K562 (cell line): ENCODE measurements around the gene SMG9. TPM values are rescaled to one million over a fixed set of nuclear protein-coding genes. Genes with fewer than 3 reads are reported as not detected.

Experiments
- ATAC-seq: fragments of 200-7000 bp; cut with Tn5 transposase; 3 replicates; pipeline ENCODE4 v1.9.1; 2020; ENCODE audit warnings: moderate library complexity
- BruUV-seq: library from RNA; stranded (reverse); fragments of 400-500 nt; replicated peaks from 2 replicates; lab custom pipeline; 2021; lab: Mats Ljungman, UMichigan
- CTCF ChIA-PET: fragments of 300-600 bp; formaldehyde crosslinking; extraction: SDS; loops from one replicate; lab custom pipeline; 2021; ENCODE audit warnings: low intra/inter-chr PET ratio; lab: Yijun Ruan, JAX
- POLR2A ChIA-PET: fragments of 300-600, 350-650 bp; sonication (Branson Sonifier 250); formaldehyde crosslinking; extraction: SDS; loops from one replicate; lab custom pipeline; 2021; ENCODE audit warnings: antibody characterized with exemption, inconsistent platforms; lab: Yijun Ruan, JAX
- DNase-seq, 4 experiments: peaks; one replicate each; pipeline versions ENCODE4 v3.0.0 to v3.0.0-alpha.2; 2011 to 2018; ENCODE audit warnings: low spot score in 3 of 4, mixed read lengths in 3 of 4; ENCODE audit errors: extremely low read depth in 1 of 4
- FAIRE-seq: peaks from 2 replicates; lab custom pipeline; 2011; peaks lifted over from hg19 to GRCh38; lab: Jason Lieb, UNC
- H2AFZ ChIP-seq: 2 replicates; pipeline ENCODE4 v1.6.0; 2011; ENCODE audit warnings: low read depth, low read length, control low read depth, inconsistent platforms
- H3K27ac ChIP-seq: fragments of 200-600 bp; 3 replicates; pipeline ENCODE4 v1.8.0; 2011; ENCODE audit warnings: low read depth, mild to moderate bottlenecking, control low read depth, inconsistent platforms, low read length, moderate library complexity, mixed read lengths; ENCODE audit errors: extremely low read depth
- H3K27me3 ChIP-seq, 2 experiments: fragments of 300-600 bp in 1 of 2; 2 replicates in 1 of 2; 3 replicates in 1 of 2; pipeline versions ENCODE4 v1.6.0 to v1.8.0; 2011; ENCODE audit warnings: inconsistent platforms in 2 of 2, low read length in 2 of 2, mild to moderate bottlenecking in 1 of 2, mixed read lengths in 1 of 2, moderate library complexity in 1 of 2; ENCODE audit not compliant: control insufficient read depth in 2 of 2, insufficient read depth in 2 of 2
- H3K36me3 ChIP-seq: fragments of 300-600 bp; 3 replicates; pipeline ENCODE4 v1.8.0; 2011; ENCODE audit warnings: mild to moderate bottlenecking, low read length, inconsistent platforms; ENCODE audit not compliant: control insufficient read depth, insufficient read depth
- H3K4me1 ChIP-seq, 2 experiments: fragments of 200-600 bp in 1 of 2; replicated peaks in 1 of 2; 2 replicates in 1 of 2; 3 replicates in 1 of 2; pipeline versions ENCODE4 v1.5.1 to v1.8.0; 2011; ENCODE audit warnings: inconsistent platforms in 2 of 2, low read length in 2 of 2, mild to moderate bottlenecking in 1 of 2, mixed read lengths in 1 of 2, moderate library complexity in 1 of 2; ENCODE audit not compliant: control insufficient read depth in 2 of 2, insufficient read depth in 2 of 2
- H3K4me2 ChIP-seq: 2 replicates; pipeline ENCODE4 v1.6.1; 2011; ENCODE audit warnings: low read length, control low read depth, inconsistent platforms, mixed read lengths; ENCODE audit not compliant: insufficient read depth
- H3K4me3 ChIP-seq: fragments of 200-600 bp; sonication (generic), shearing (Covaris generic); 2 replicates; pipeline ENCODE4 v1.5.1; 2016; ENCODE audit warnings: control low read depth, inconsistent platforms
- H3K79me2 ChIP-seq: fragments of 200-600 bp; 3 replicates; pipeline ENCODE4 v1.8.0; 2011; ENCODE audit warnings: low read length, inconsistent platforms; ENCODE audit not compliant: control insufficient read depth, insufficient read depth
- H3K9ac ChIP-seq, 2 experiments: 2 replicates each; pipeline versions ENCODE4 v1.6.0 to v1.6.1; 2011; ENCODE audit warnings: low read depth in 2 of 2, low read length in 2 of 2, control low read depth in 1 of 2, inconsistent platforms in 1 of 2, mild to moderate bottlenecking in 1 of 2, mixed read lengths in 1 of 2; ENCODE audit not compliant: insufficient read depth in 1 of 2
- H3K9me1 ChIP-seq: one replicate; pipeline ENCODE4 v1.6.0; 2011; ENCODE audit warnings: inconsistent platforms, mild to moderate bottlenecking, low read length, moderate library complexity; ENCODE audit not compliant: control insufficient read depth, insufficient read depth
- H3K9me3 ChIP-seq: replicated peaks from 2 replicates; pipeline ENCODE4 v1.5.1; 2011; ENCODE audit warnings: low read depth, low read length, inconsistent platforms; ENCODE audit not compliant: control insufficient read depth, insufficient read depth
- H4K20me1 ChIP-seq: replicated peaks from 2 replicates; pipeline ENCODE4 v1.6.1; 2011; ENCODE audit warnings: low read length, inconsistent platforms, mixed read lengths; ENCODE audit not compliant: control insufficient read depth, insufficient read depth
- CAMTA2 ChIP-seq: fragments of 250-450 bp; sonication (Bioruptor Pico); conservative IDR thresholded peaks from 2 replicates; pipeline ENCODE4 v1.5.1; 2022
- FOXA1 ChIP-seq: fragments of 450-650 bp; IDR thresholded peaks from 2 replicates; pipeline ENCODE4 v1.6.1; 2016; ENCODE audit warnings: mild to moderate bottlenecking, borderline replicate concordance
- HNRNPK ChIP-seq: fragments of 200-400 bp; formaldehyde crosslinking; IDR thresholded peaks from one replicate; pipeline ENCODE4 v1.6.1; 2018; ENCODE audit warnings: mild to moderate bottlenecking, low read depth, low read length; ENCODE audit not compliant: poor library complexity, severe bottlenecking
- MAFG ChIP-seq: fragments of 450-650 bp; conservative IDR thresholded peaks from 2 replicates; pipeline ENCODE4 v1.6.1; 2016; ENCODE audit warnings: missing genetic modification characterization, missing compliant biosample characterization
- MAFK ChIP-seq: IDR thresholded peaks from 2 replicates; pipeline ENCODE4 v1.6.1; 2011; ENCODE audit warnings: low read length, improper control_type of control experiment
- MAZ ChIP-seq, 2 experiments: fragments of 450-650 bp in 1 of 2; sonication (generic) in 1 of 2; formaldehyde crosslinking; IDR thresholded peaks in 1 of 2; conservative IDR thresholded peaks in 1 of 2; 2 replicates each; pipeline versions ENCODE4 v1.4.0 to v1.5.0; 2020; ENCODE audit warnings: mild to moderate bottlenecking in 1 of 2, missing genetic modification reagents in 1 of 2
- PRMT5 ChIP-seq: sonication (generic); formaldehyde crosslinking; IDR thresholded peaks from 2 replicates; pipeline ENCODE4 v1.5.0; 2020; ENCODE audit warnings: missing genetic modification reagents
- PURB ChIP-seq: sonication (generic); formaldehyde crosslinking; IDR thresholded peaks from 2 replicates; pipeline ENCODE4 v1.9.0; 2021; ENCODE audit warnings: low read depth, mild to moderate bottlenecking, missing genetic modification reagents
- STAT5A ChIP-seq: IDR thresholded peaks from 2 replicates; pipeline ENCODE4 v1.6.1; 2012; ENCODE audit warnings: low read length, inconsistent platforms, borderline replicate concordance
- ZFP36 ChIP-seq: fragments of 150-350 bp; IDR thresholded peaks from 2 replicates; pipeline ENCODE4 v1.6.1; 2018; ENCODE audit warnings: low read length, low read depth; ENCODE audit not compliant: partially characterized antibody
- ZNF316 ChIP-seq: fragments of 450-650 bp; IDR thresholded peaks from 2 replicates; pipeline ENCODE4 v1.6.1; 2016
- WGBS: fragments of 100-300 bp; shearing (Covaris generic); methylation state at CpG from one replicate; pipeline ENCODE4 v1.1.6; 2016; ENCODE audit warnings: low coverage, mixed read lengths; ENCODE audit not compliant: insufficient coverage; ENCODE audit errors: missing lambda C conversion rate; 5-methylcytosine and 5-hydroxymethylcytosine counted together
- in situ Hi-C: fragments of 300-500 bp; cut with MboI; formaldehyde crosslinking; loops from 4 replicates; pipeline ENCODE4 v1.15.0; 2018; ENCODE audit warnings: inconsistent platforms, mixed read lengths
- intact Hi-C: fragments of 100-400 bp; cut with micrococcal nuclease; formaldehyde crosslinking; loops from 2 replicates; pipeline ENCODE4 v1.14.2; 2022
- polyA plus RNA-seq, 8 experiments: library from polyadenylated mRNA; depleted of rRNA in 4 of 8; stranded (reverse) in 5 of 8; unstranded in 3 of 8; fragments of >200 nt; fragmentation: Nextera tagmentation in 2 of 8; fragmentation: Illumina TruSeq in 1 of 8; extraction: Ambion mirVana in 2 of 8; extraction: Trizol in 1 of 8; gene quantifications; 2 replicates each; pipeline versions ENCODE4 v1.2.1 to v1.2.3, GENCODE V29; 2011 to 2014; ENCODE audit warnings: inconsistent platforms in 1 of 8, missing spikeins in 1 of 8
- total RNA-seq, 7 experiments: library from RNA; depleted of rRNA in 6 of 7; stranded (reverse); fragments of >200 nt in 6 of 7; fragmentation: Illumina TruSeq in 2 of 7; extraction: Trizol in 2 of 7; gene quantifications; 2 replicates each; pipeline versions ENCODE4 v1.2.1 to v1.2.3, GENCODE V29; 2011 to 2021; ENCODE audit warnings: low replicate concordance in 1 of 7

The SMG9 gene
- total and polyA plus RNA-seq, 9 of the 15 experiments (the other 6 are each of a cell fraction or from before 2014, with no cell fraction given): 1.7 to 79.7 (median 40.2) TPM

DNA sequence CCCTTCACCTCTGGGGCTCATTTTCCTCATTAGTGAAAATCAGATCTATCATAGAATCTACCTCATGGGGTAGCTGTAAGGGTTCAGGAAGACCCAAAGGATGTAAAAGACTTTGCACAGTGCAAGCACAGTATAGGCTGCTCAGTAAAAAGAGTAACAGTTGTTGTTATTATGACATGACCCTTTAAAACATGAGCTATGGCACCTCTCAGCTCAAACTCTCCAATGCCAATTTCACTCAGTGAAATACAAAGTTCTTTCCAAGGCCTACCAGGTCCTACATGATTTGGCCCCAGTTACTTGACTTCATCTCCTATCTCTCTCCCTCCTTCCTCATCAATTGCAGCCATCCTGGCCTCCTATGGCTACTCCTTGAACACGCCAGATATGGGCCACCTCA, 4.9 kb downstream of the SMG9 start:
- peaks cover 13 to 14% of the 10 kb centered on the region in 2 experiments for H3K4me1 ChIP-seq
- H3K4me2 ChIP-seq: no peak overlapping the region
- H3K36me3 ChIP-seq: peaks cover 74% of the 10 kb centered on the region
- H3K9me1 ChIP-seq: no peaks in the 10 kb centered on the region
- TF ChIP-seq STAT5A (no peak), ZFP36 (no peak), PRMT5 (CRISPR knock-in tag) (no peak), FOXA1 (no peak), HNRNPK (no peak), PURB (CRISPR knock-in tag) (no peak)
- no peak for ATAC-seq
- no TSS peak for BruUV-seq
- peaks cover 35% of the 10 kb centered on the region for H3K79me2 ChIP-seq
- H4K20me1 ChIP-seq: no peaks in the 10 kb centered on the region
- CTCF ChIA-PET: no interaction called here
- no peak overlapping the region for H3K27ac ChIP-seq
- no peaks in the 10 kb centered on the region for H3K9me3 ChIP-seq
- intact Hi-C loops (no loop called here), in situ Hi-C loops (loop anchor here (5.0 kb wide), 1 partner anchor 32 kb away; the partner anchor contains the start of gene KCNN4)
- no peak overlapping the region for H3K4me3 ChIP-seq
- FAIRE-seq: no peak
- no peak for DNase-seq
- no CpG with 5 or more reads among the region's 1 CpG for WGBS
- H3K9ac ChIP-seq: peak overlapping the region in 1 of 2 experiments; percentile 67; a peak in 1 of 4 replicates
- POLR2A ChIA-PET: interaction anchor here (0.8 to 8.6 kb wide), 2 partner anchors 15 to 24 kb away, joined by 4 to 71 read pairs; no protein-coding TSS in a partner anchor
- H2AFZ ChIP-seq: no peak overlapping the region
- no peaks in the 10 kb centered on the region for H3K27me3 ChIP-seq

DNA sequence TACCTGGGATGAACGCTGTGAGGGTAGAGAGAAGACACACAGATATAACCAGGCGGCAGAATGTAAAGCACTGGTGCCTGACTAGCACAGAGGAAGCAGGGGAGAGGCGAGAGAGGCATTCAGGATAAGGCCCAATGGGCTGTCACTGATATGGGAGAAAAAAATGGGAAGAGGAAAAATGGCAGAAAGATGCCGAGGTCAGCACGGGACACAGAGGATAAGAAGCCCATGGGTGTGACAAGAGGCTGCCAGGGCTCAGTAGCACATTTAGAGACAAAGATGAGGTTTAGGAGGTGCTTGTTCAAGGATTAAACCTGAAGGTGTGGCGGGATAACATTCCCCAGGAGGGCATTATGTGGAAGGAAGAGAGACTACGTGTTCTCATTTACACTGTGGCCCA, 5.6 kb downstream of the SMG9 start:
- Histone ChIP-seq H3K9ac (no peak overlapping the region), H3K27me3 (no peaks in the 10 kb centered on the region), H3K9me3 (no peaks in the 10 kb centered on the region), H3K9me1 (no peaks in the 10 kb centered on the region), H3K36me3 (peaks cover 81% of the 10 kb centered on the region), H3K4me3 (no peak overlapping the region), H3K4me2 (no peak overlapping the region), H2AFZ (no peak overlapping the region), H3K27ac (no peak overlapping the region), H3K79me2 (peaks cover 33% of the 10 kb centered on the region), H4K20me1 (no peaks in the 10 kb centered on the region), H3K4me1 (peaks cover 9 to 14% of the 10 kb centered on the region in 2 experiments)
- in situ Hi-C loops: loop anchor here (5.0 kb wide), 1 partner anchor 33 kb away; the partner anchor contains the start of gene KCNN4
- BruUV-seq: no TSS peak
- CTCF ChIA-PET: no interaction called here
- intact Hi-C loops: no loop called here
- no peak for ATAC-seq
- TF ChIP-seq MAZ (CRISPR knock-in tag; conservative IDR thresholded peaks at IDR 0.05 in 1 of 2, IDR thresholded peaks at IDR 0.05 in 1 of 2) (no peak), ZNF316 (0 out of 2 replicates have a peak, but pooled peaks have one; percentile 13), MAFK (peak; percentile 7; the same call in 1 of the 2 replicates), MAFG (tag) (0 out of 2 replicates have a peak, but pooled peaks have one; percentile 15), CAMTA2 (no peak)
- DNase-seq: no peak
- POLR2A ChIA-PET: interaction anchor here (0.8 kb wide), 1 partner anchor 15 kb away, joined by 4 read pairs; no protein-coding TSS in a partner anchor
- WGBS: 83% methylated on average over 7 of the region's 7 CpGs
- FAIRE-seq: no peak
